Measurements from ENCODE around the gene DIAPH1. TPM values are rescaled to one million over a fixed set of nuclear protein-coding genes. Genes with fewer than 3 reads are reported as not detected.

DIAPH1 gene
- total RNA-seq, 4 donors from 2014 or later: 55.4 to 150 (median 91.4) TPM

GRCh38 chr5:141521244-141521781, 97.5 kb downstream of the DIAPH1 start:
- WGBS, 2 donors (ENCODE audit: low coverage in 1 of 2): 29% methylated on average over 2 of the region's 2 CpGs; no CpG with 5 or more reads in 1 of the 2 donors
- peak; percentile 51 for DNase-seq
- in situ Hi-C loops (cut with MboI; ENCODE audit: low pct_ligation_motif_present in 1 of 4, low pct_unique_long_range_greater_than_20kb in 1 of 4, low sequenced_read_pairs in 3 of 4): no loop called here
- peaks cover 13 to 66% (median 29%) of the 10 kb centered on the region in 4 donors for H3K4me1 ChIP-seq
- H3K27me3 ChIP-seq: no peaks in the 10 kb centered on the region
- H3K4me3 ChIP-seq: no peak overlapping the region
- H3K9me3 ChIP-seq: no peaks in the 10 kb centered on the region
- peaks cover 0 to 18% (median 2%) of the 10 kb centered on the region in 4 donors for H3K36me3 ChIP-seq
- intact Hi-C loops (cut with DNase I; ENCODE audit: low total_unique reads): loop anchor here (10.0 kb wide), 1 partner anchor 117 kb away; the partner anchor contains the start of genes PCDHGA9 and PCDHGB6
- peak overlapping the region; percentile 78 to 84 (median 82) for H3K27ac ChIP-seq
- TF ChIP-seq EP300 (IDR thresholded peaks at IDR 0.05; ENCODE audit: low read depth): no peak
- peak; percentile 35 to 80 (median 53) for TF ChIP-seq POLR2AphosphoS5 (IDR thresholded peaks at IDR 0.05)

GRCh38 chr5:141519605-141520565, 98.9 kb downstream of the DIAPH1 start:
- WGBS, 2 donors (ENCODE audit: low coverage in 1 of 2): 47 to 85% methylated on average over 2 to 3 of the region's 3 CpGs
- no peaks in the 10 kb centered on the region for H3K27me3 ChIP-seq
- H3K4me1 ChIP-seq: peaks cover 12 to 61% (median 22%) of the 10 kb centered on the region in 4 donors
- peak overlapping the region; percentile 78 to 84 (median 82) for H3K27ac ChIP-seq
- TF ChIP-seq EP300 (IDR thresholded peaks at IDR 0.05; ENCODE audit: low read depth) (no peak), POLR2AphosphoS5 (IDR thresholded peaks at IDR 0.05) (no peak), POLR2A (IDR thresholded peaks at IDR 0.05) (no peak), CTCF (IDR thresholded peaks at IDR 0.05) (no peak)
- no peak overlapping the region for H3K4me3 ChIP-seq
- peaks cover 0 to 18% (median 4%) of the 10 kb centered on the region in 4 donors for H3K36me3 ChIP-seq
- H3K9me3 ChIP-seq: no peaks in the 10 kb centered on the region
- in situ Hi-C loops (cut with MboI; ENCODE audit: low pct_ligation_motif_present in 1 of 4, low pct_unique_long_range_greater_than_20kb in 1 of 4, low sequenced_read_pairs in 3 of 4): no loop called here
- DNase-seq: no peak
- intact Hi-C loops (cut with DNase I; ENCODE audit: low total_unique reads): loop anchor here (10.0 kb wide), 1 partner anchor 115 kb away; the partner anchor contains the start of genes PCDHGA9 and PCDHGB6

- Histone ChIP-seq H3K27ac (no peak overlapping the region), H3K4me1 (peaks cover 20 to 61% (median 33%) of the 10 kb centered on the region in 4 donors), H3K36me3 (peaks cover 0 to 13% (median 4%) of the 10 kb centered on the region in 4 donors), H3K27me3 (no peaks in the 10 kb centered on the region), H3K9me3 (no peaks in the 10 kb centered on the region), H3K4me3 (no peak overlapping the region)
- 100% methylated on average over 1 of the region's 1 CpG; no CpG with 5 or more reads in 1 of the 2 donors for WGBS, 2 donors (ENCODE audit: low coverage in 1 of 2)
- in situ Hi-C loops (cut with MboI; ENCODE audit: low pct_ligation_motif_present in 1 of 4, low pct_unique_long_range_greater_than_20kb in 1 of 4, low sequenced_read_pairs in 3 of 4): no loop called here
- no peak for DNase-seq
- intact Hi-C loops (cut with DNase I; ENCODE audit: low total_unique reads): no loop called here
- TF ChIP-seq CTCF (IDR thresholded peaks at IDR 0.05) (no peak), POLR2A (IDR thresholded peaks at IDR 0.05) (no peak), POLR2AphosphoS5 (IDR thresholded peaks at IDR 0.05) (no peak), EP300 (IDR thresholded peaks at IDR 0.05; ENCODE audit: low read depth) (no peak)
These were observed 100.2 kb downstream of the DIAPH1 start for GRCh38 chr5:141518618-141519015.

GRCh38 chr5:141517880-141518617, 100.8 kb downstream of the DIAPH1 start:
- peaks cover 20 to 57% (median 36%) of the 10 kb centered on the region in 4 donors for H3K4me1 ChIP-seq
- H3K4me3 ChIP-seq: no peak overlapping the region
- TF ChIP-seq EP300 (IDR thresholded peaks at IDR 0.05; ENCODE audit: low read depth): no peak
- TF ChIP-seq POLR2AphosphoS5 (IDR thresholded peaks at IDR 0.05): no peak
- no peak for TF ChIP-seq CTCF (IDR thresholded peaks at IDR 0.05)
- no peak for TF ChIP-seq POLR2A (IDR thresholded peaks at IDR 0.05)
- peaks cover 0 to 9% (median 4%) of the 10 kb centered on the region in 4 donors for H3K36me3 ChIP-seq
- no peaks in the 10 kb centered on the region for H3K27me3 ChIP-seq
- in situ Hi-C loops (cut with MboI; ENCODE audit: low pct_ligation_motif_present in 1 of 4, low pct_unique_long_range_greater_than_20kb in 1 of 4, low sequenced_read_pairs in 3 of 4) (no loop called here), intact Hi-C loops (cut with DNase I; ENCODE audit: low total_unique reads) (no loop called here)
- DNase-seq: no peak
- 74 to 84% methylated on average over 7 to 11 of the region's 11 CpGs for WGBS, 2 donors (ENCODE audit: low coverage in 1 of 2)
- no peaks in the 10 kb centered on the region for H3K9me3 ChIP-seq
- no peak overlapping the region for H3K27ac ChIP-seq

Data from transverse colon (tissue), 4 donors.